Keratinocyte (primary cell): ENCODE results near the gene NPFFR1. TPM values are rescaled to one million over a fixed set of nuclear protein-coding genes. Genes with fewer than 3 reads are reported as not detected.

Source experiments
- DNase-seq: peaks from one replicate; pipeline ENCODE4 v3.0.0-alpha.2; 2011; ENCODE audit warnings: low read depth, missing footprints, low spot score
- FAIRE-seq: peaks from 2 replicates; lab custom pipeline; 2011; peaks lifted over from hg19 to GRCh38; lab: Jason Lieb, UNC
- H2AFZ ChIP-seq: 2 replicates; pipeline ENCODE4 v1.6.0; 2012; ENCODE audit warnings: low read length, control low read depth, inconsistent platforms; ENCODE audit not compliant: control insufficient read depth
- H3K27ac ChIP-seq: 2 replicates; pipeline ENCODE4 v1.5.1; 2011; ENCODE audit warnings: low read length; ENCODE audit not compliant: control insufficient read depth, insufficient read depth
- H3K27me3 ChIP-seq: 3 replicates; pipeline ENCODE4 v1.6.0; 2011; ENCODE audit warnings: low read length; ENCODE audit not compliant: control insufficient read depth, insufficient read depth; ENCODE audit errors: extremely low read depth
- H3K36me3 ChIP-seq, 2 experiments: 2 replicates in 1 of 2; 3 replicates in 1 of 2; pipeline ENCODE4 v1.5.1; 2011; ENCODE audit warnings: low read length in 2 of 2, mild to moderate bottlenecking in 1 of 2; ENCODE audit not compliant: control insufficient read depth in 2 of 2, insufficient read depth in 2 of 2; ENCODE audit errors: extremely low read depth in 1 of 2
- H3K4me1 ChIP-seq: 3 replicates; pipeline ENCODE4 v1.5.1; 2011; ENCODE audit warnings: low read length; ENCODE audit not compliant: control insufficient read depth, insufficient read depth; ENCODE audit errors: extremely low read depth
- H3K4me2 ChIP-seq: 3 replicates; pipeline ENCODE4 v1.6.0; 2011; ENCODE audit warnings: low read depth, low read length; ENCODE audit not compliant: control insufficient read depth, insufficient read depth; ENCODE audit errors: extremely low read depth
- H3K4me3 ChIP-seq, 3 experiments: fragments of 200-600 bp in 1 of 3; sonication (generic) in 1 of 3; 2 replicates in 2 of 3; 3 replicates in 1 of 3; pipeline ENCODE4 v1.5.1; 2011 to 2016; ENCODE audit warnings: low read length in 3 of 3, mild to moderate bottlenecking in 3 of 3, control low read depth in 2 of 3, inconsistent platforms in 1 of 3, low read depth in 1 of 3, mixed read lengths in 1 of 3, mixed run types in 1 of 3, moderate library complexity in 1 of 3; ENCODE audit not compliant: control insufficient read depth in 2 of 3, insufficient read depth in 2 of 3; ENCODE audit errors: extremely low read depth in 1 of 3
- H3K79me2 ChIP-seq: 2 replicates; pipeline ENCODE4 v1.6.0; 2012; ENCODE audit warnings: low read length; ENCODE audit not compliant: control insufficient read depth, insufficient read depth
- H3K9ac ChIP-seq: 3 replicates; pipeline ENCODE4 v1.6.0; 2011; ENCODE audit warnings: low read length; ENCODE audit not compliant: control insufficient read depth, insufficient read depth; ENCODE audit errors: extremely low read depth
- H3K9me1 ChIP-seq: 3 replicates; pipeline ENCODE4 v1.6.0; 2011; ENCODE audit warnings: low read length; ENCODE audit not compliant: control insufficient read depth, insufficient read depth; ENCODE audit errors: extremely low read depth
- H3K9me3 ChIP-seq: 2 replicates; pipeline ENCODE4 v1.5.1; 2012; ENCODE audit warnings: low read depth, low read length; ENCODE audit not compliant: control insufficient read depth
- H4K20me1 ChIP-seq: 3 replicates; pipeline ENCODE4 v1.6.0; 2011; ENCODE audit warnings: low read length; ENCODE audit not compliant: control insufficient read depth, insufficient read depth; ENCODE audit errors: extremely low read depth
- CTCF ChIP-seq, 3 experiments: IDR thresholded peaks in 1 of 3; conservative IDR thresholded peaks in 1 of 3; optimal IDR thresholded peaks in 1 of 3; 2 replicates in 2 of 3; 3 replicates in 1 of 3; pipeline versions ENCODE3 to v1.5.1; 2011; ENCODE audit warnings: low read length in 3 of 3, mild to moderate bottlenecking in 3 of 3, moderate library complexity in 2 of 3, control low read depth in 1 of 3, inconsistent platforms in 1 of 3; ENCODE audit not compliant: insufficient read depth in 2 of 3; ENCODE audit errors: extremely low read depth in 1 of 3
- EZH2 ChIP-seq: IDR thresholded peaks from one replicate; pipeline ENCODE4 v1.6.1; 2012; ENCODE audit warnings: inconsistent platforms, mild to moderate bottlenecking, low read length, moderate library complexity
- dilution Hi-C: fragments of 300-500 bp; cut with MboI; formaldehyde crosslinking; loops from one replicate; pipeline ENCODE4 v1.7.0; 2020; ENCODE audit warnings: low sequenced_read_pairs; ENCODE audit not compliant: extremely low pct_ligation_motif_present
- polyA plus RNA-seq, 5 experiments: library from polyadenylated mRNA; depleted of rRNA in 3 of 5; stranded (reverse) in 3 of 5; stranded (forward) in 1 of 5; unstranded in 1 of 5; fragments of >200 nt; gene quantifications; 1 replicate in 1 of 5; 2 replicates in 3 of 5; 3 replicates in 1 of 5; pipeline versions ENCODE4 v1.2.1 to v1.2.3, GENCODE V29; 2011 to 2012; ENCODE audit warnings: missing spikeins in 2 of 5, low read depth in 1 of 5, low replicate concordance in 1 of 5

Gene NPFFR1
- polyA plus RNA-seq, 1 donor (not counting 4 experiments of a cell fraction or from before 2014, with no cell fraction given) = not detected

GRCh38 chr10:70306181-70306705 is 22.4 kb upstream of the NPFFR1 start:
- no peaks in the 10 kb centered on the region for H3K79me2 ChIP-seq
- FAIRE-seq = no peak
- TF ChIP-seq CTCF (optimal IDR thresholded peaks at IDR 0.05 in 1 of 3, IDR thresholded peaks at IDR 0.05 in 1 of 3, conservative IDR thresholded peaks at IDR 0.05 in 1 of 3; ENCODE audit: extremely low read depth in 1 of 3, insufficient read depth in 2 of 3, low read length in 3 of 3) (no peak), EZH2 (no peak)
- H3K4me2 ChIP-seq = no peak overlapping the region
- no peak overlapping the region for H3K27ac ChIP-seq
- H3K36me3 ChIP-seq = no peaks in the 10 kb centered on the region
- no peaks in the 10 kb centered on the region for H3K9me3 ChIP-seq
- no peaks in the 10 kb centered on the region for H3K27me3 ChIP-seq
- H3K9me1 ChIP-seq = no peaks in the 10 kb centered on the region
- no peaks in the 10 kb centered on the region for H3K4me1 ChIP-seq
- DNase-seq = no peak
- no peaks in the 10 kb centered on the region for H4K20me1 ChIP-seq
- no peak overlapping the region for H3K9ac ChIP-seq
- H2AFZ ChIP-seq = no peak overlapping the region
- no peak overlapping the region for H3K4me3 ChIP-seq
- dilution Hi-C loops = no loop called here

GRCh38 chr10:70303730-70304129 is 19.9 kb upstream of the NPFFR1 start:
- no peaks in the 10 kb centered on the region for H3K4me1 ChIP-seq
- FAIRE-seq (no peak), DNase-seq (no peak)
- TF ChIP-seq EZH2 = no peak
- no peak for TF ChIP-seq CTCF (optimal IDR thresholded peaks at IDR 0.05 in 1 of 3, IDR thresholded peaks at IDR 0.05 in 1 of 3, conservative IDR thresholded peaks at IDR 0.05 in 1 of 3; ENCODE audit: extremely low read depth in 1 of 3, insufficient read depth in 2 of 3, low read length in 3 of 3)
- H4K20me1 ChIP-seq = no peaks in the 10 kb centered on the region
- H3K4me2 ChIP-seq = no peak overlapping the region
- H3K27me3 ChIP-seq = no peaks in the 10 kb centered on the region
- no peaks in the 10 kb centered on the region for H3K36me3 ChIP-seq
- H3K9ac ChIP-seq = no peak overlapping the region
- H3K79me2 ChIP-seq = no peaks in the 10 kb centered on the region
- no peak overlapping the region for H3K27ac ChIP-seq
- H2AFZ ChIP-seq = no peak overlapping the region
- H3K4me3 ChIP-seq = no peak overlapping the region
- no peaks in the 10 kb centered on the region for H3K9me3 ChIP-seq
- H3K9me1 ChIP-seq = no peaks in the 10 kb centered on the region
- dilution Hi-C loops = no loop called here
